Hematopoietic multipotent progenitor cell treated with erythropoietin and hydrocortisone succinate and interleukin-3 and kit ligand, for 17 days (in vitro differentiated cells): ENCODE results near the gene GPRC5D.

Experiments used
- DNase-seq: peaks from one replicate; pipeline ENCODE4 v3.0.0-alpha.2; 2015; ENCODE audit warnings: low spot score

GPRC5D gene

GRCh38 chr12:12979731-12980259, 27.8 kb upstream of the GPRC5D start:
- DNase-seq = no peak

DNA sequence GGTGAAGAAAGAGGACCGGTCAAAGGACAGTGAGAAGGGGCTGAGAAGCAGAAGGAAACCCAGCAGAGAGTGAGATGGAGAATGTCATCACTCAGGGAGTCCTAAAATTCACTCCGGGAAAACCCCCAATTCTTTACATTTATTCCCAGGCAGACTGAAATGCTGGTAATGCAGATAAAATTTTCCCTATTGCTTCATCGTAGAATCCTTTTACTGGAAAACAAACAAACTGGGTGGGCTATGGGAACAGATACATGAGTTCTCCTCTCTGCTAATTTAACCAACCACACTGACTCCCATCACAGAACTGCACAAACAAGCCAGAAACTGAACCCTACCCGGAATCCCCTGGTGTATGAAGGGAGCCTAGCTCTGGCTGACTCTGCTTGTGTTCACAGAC, 27.2 kb upstream of the GPRC5D start:
- no peak for DNase-seq

GRCh38 chr12:12977231-12977630, 25.3 kb upstream of the GPRC5D start:
- DNase-seq = no peak

GRCh38 chr12:12976366-12976765, 24.4 kb upstream of the GPRC5D start:
- no peak for DNase-seq

- DNase-seq = no peak
Observed at GRCh38 chr12:12975322-12976077, 23.5 kb upstream of the GPRC5D start.

DNA sequence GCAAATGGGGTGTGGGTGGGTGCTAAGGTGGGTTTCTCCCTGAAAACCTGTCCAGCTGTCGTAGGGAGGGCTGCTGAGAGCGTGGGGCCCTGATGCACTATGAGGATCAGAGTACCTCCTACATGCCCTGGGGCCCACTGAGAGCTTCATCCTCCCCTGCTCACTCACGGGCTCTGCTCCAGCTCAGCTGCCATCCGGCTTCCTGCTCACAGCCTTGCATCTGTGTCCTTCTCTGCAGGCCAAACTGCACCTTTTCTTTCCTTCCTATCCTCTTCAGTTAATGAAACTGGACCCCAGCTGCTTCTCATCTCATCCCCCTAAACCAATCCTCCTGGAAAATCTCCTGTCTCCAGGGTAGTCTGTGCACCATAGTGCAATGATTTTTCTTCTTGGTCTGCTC, 22.2 kb upstream of the GPRC5D start:
- no peak for DNase-seq

GRCh38 chr12:12973019-12973418, 21.0 kb upstream of the GPRC5D start:
- DNase-seq = no peak

- no peak for DNase-seq
Observed at GRCh38 chr12:12965836-12966235, 13.9 kb upstream of the GPRC5D start.

- no peak for DNase-seq
Observed at GRCh38 chr12:12964255-12964654, 12.3 kb upstream of the GPRC5D start.

- no peak for DNase-seq
Observed at GRCh38 chr12:12960639-12961209, 8.8 kb upstream of the GPRC5D start.

GRCh38 chr12:12958886-12959285, 6.9 kb upstream of the GPRC5D start:
- no peak for DNase-seq

- no peak for DNase-seq
Observed at GRCh38 chr12:12954878-12955625, 3.1 kb upstream of the GPRC5D start.

DNA sequence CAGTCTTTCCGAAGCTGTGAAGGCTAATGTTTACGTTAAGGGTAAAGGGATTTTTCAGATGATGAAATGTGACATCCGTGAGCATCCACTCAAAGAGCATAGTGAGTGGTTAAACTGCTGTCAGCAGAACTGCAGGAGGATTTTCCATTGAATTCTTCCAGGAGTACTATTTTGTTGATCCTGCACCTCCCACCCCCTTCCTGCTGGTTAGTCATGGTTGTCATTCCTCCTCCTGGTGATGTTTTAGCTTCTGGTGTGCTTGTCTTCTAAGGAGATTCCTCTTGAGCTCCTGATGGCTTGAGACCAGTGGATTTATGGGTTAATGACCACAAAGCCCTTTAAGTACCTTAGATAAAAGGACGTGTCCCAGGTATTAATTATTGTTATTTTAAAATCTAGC, 2.4 kb upstream of the GPRC5D start:
- no peak for DNase-seq

DNA sequence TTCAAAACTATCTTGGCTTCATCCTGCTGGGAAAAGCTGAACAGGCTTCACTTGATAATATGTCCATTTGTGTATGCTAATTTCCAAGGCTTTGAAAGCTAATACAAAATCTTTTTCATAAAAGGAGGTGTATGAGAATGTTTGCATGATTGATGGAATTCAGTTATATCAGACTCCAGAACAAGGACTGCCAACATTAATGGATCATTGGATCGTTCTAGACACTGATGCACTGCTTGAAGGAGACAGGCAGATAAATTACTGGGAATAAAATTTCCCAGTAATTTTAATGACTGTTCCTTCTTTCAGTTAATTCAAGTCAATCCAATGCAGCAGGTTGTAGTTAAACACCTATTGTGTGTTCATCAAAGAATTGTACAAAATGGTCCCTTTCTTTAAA, 466 bp downstream of the GPRC5D start:
- no peak for DNase-seq

GRCh38 chr12:12947902-12948301, 4.1 kb downstream of the GPRC5D start:
- DNase-seq = no peak

DNA sequence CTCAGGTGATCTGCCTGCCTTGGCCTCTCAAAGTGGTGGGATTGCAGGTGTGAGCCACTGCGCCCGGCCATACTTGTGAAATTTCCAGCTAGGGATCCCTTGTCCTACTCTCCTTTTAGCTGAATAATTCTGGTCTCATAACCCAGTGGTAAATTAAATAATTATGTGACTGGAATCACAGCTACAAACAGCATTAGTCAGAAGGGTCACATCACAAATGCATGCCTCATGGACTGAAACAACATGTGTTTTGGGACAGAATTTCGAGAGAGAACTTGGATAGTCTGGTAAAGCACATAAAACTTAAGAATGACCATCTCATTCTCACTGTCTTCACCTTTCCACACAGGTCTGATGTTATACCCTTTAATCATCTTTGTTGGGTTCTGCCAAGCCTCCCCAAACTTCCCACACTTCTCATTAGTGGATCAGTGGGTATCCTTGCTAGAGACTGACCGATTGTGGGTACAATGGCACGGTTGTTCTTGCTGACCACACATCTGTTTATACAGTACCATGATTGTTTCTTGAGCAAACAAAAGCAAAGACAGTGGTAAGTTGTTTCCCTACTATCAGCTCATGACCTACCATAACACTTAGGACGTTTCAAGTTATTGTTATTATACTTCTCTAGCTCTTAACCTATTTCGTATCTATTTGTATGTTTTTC, 5.1 kb downstream of the GPRC5D start:
- no peak for DNase-seq

DNA sequence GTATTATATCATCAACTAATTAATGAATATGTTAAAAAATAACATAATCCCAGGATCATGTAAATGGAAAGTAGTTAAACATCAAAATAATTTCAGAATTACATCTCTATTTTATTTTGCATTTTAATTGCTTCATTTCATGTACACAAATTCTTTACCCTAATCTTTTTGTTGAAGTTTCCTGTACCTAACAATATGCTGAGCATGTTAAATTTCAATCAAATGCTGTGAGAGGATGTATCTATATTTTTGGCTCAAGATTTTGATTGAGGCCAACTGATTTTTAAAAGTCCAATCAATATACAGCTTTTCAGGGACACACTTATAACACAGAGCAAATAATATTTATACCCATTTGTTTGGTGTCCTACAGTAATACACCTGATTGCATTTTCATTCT, 6.4 kb downstream of the GPRC5D start:
- no peak for DNase-seq

DNA sequence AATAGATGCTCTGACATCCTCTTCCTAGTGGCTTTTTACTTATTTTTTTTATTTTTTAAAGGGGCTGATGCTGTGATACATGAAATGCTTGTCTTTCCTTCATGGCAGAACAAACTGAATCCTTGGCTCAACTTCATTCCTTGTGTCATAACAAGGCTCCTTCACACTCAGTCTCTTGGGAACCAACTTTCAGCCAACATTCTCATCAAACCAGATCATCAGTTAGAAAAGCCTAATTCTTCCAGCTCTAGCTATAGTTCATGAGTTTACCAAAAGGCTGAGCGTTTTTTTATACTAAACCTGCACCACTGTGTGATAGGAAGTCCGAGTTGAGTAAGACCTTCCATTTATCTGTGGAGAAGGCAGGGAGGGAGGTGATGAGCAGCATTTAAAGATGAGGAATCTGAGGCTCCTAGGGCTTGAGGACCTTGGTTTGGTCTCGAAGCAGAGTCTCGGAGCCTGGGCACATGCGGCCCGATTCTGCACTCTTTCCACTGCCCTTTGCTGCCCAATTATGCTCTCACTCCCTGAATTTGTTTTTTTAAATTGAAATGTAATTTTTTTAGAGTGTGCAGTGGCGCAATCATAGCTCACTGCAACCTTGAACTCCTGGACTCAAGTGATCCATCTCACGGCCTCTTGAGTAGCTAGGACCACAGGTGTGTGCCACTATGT, 8.2 kb downstream of the GPRC5D start:
- DNase-seq = no peak

DNA sequence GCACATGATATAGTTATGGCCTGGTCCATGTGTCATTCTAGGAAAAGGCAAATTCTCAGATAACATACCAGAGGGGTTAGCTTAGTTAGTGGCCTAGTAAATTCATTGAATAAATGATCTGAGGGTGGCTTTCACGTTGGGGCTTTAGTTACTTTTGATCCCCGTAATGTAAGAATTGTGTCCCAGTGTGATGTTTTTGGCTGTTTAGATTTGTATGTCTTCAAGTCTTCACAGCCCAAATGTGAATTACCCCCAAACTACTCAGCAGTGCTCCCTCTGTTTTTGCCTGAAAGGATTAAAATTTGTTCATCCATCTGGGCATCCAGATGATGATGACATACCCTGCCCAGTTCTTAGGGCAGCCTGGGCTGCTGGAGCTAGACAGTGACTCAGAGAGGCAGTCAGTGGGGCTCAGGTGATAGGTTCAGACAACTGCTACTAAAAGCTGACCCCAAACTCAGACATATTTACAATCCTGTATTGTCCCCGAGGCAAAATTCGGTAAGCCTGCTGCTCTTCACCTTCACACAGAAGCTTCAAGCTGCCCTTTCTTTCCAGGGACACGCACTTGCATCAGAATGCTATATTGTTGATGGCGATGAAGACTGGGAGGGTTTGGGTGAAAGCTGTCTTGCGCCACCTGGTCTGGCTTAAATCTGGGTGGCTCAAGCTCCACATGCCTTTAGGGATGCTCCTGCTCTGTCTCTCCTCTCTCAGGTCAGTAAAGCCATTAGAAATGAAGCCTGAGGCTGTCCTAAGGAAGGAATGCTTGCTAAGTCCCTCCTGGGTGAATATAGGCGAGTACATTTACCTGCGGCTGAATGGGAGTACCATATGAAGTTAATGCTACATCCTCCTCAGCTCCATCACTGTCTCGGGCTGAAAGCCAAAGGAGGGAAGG, 10.3 kb downstream of the GPRC5D start:
- no peak for DNase-seq

DNA sequence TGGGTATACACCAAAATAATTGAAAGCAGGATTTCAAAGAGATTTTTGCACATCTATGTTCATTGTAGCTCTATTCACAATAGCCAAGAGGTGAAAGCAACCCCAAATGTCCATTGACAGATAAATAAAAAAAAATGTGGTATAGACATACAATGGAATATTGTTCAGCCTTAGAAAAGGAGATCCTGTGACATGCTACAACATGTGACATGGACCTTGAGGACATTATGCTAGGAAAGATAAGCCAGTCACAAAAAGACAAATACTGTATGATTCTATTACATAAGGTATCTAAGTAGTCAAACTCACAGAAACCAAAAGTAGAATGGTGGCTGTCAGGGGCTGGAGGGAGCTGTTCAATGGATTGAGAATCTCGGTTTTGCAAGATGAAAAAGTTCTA, 12.1 kb downstream of the GPRC5D start:
- no peak for DNase-seq

DNA sequence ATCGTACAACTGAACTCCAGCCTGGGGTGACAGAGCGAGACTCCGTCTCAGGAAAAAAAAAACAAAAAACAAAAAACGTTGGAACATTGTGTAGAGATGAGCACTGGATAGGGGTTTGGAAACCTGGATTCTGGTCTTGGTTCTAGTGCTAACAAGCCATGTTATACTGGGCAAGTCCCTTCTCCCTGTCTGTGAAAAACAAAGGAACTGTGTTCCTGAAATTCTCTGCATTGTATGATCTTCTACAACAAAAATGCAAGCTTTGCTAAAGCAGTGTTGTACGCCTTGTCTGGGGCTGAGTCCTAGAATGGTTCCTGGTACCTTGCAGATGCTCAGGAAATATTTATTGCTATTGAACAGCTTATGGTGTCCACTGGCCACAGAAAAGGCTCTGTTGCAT, 13.4 kb downstream of the GPRC5D start:
- no peak for DNase-seq
